PC-9 (cell line): Measurements from ENCODE around the gene FGD5. TPM values are rescaled to one million over a fixed set of nuclear protein-coding genes. Genes with fewer than 3 reads are reported as not detected.

ENCODE experiments used
- Bru-seq: library from RNA; stranded (reverse); fragments of 400-500 nt; gene quantifications from one replicate; lab custom pipeline; 2021; lab: Mats Ljungman, UMichigan
- BruChase-seq, 2 experiments: library from RNA; stranded (reverse); fragments of 400-500 nt; gene quantifications; one replicate each; lab custom pipeline; 2021; lab: Mats Ljungman, UMichigan
- BruUV-seq: library from RNA; stranded (reverse); fragments of 400-500 nt; replicated peaks from 2 replicates; lab custom pipeline; 2021; lab: Mats Ljungman, UMichigan
- CTCF ChIA-PET: fragments of 300-600 bp; sonication (Branson Sonifier 250); formaldehyde crosslinking; loops from one replicate; lab custom pipeline; 2022; ENCODE audit warnings: antibody characterized with exemption; lab: Charles Lee
- POLR2A ChIA-PET: fragments of 300-600 bp; sonication (Branson Sonifier 250); formaldehyde crosslinking; loops from one replicate; lab custom pipeline; 2022; ENCODE audit warnings: antibody characterized with exemption; ENCODE audit not compliant: unreplicated experiment; lab: Charles Lee
- DNase-seq, 2 experiments: peaks; one replicate each; pipeline versions ENCODE4 v3.0.0 to v3.0.0-alpha.2; 2015 to 2022; ENCODE audit warnings: mixed read lengths in 1 of 2
- H2AFZ ChIP-seq: fragments of 200-600 bp; sonication (generic); 2 replicates; pipeline ENCODE4 v1.8.1; 2017; ENCODE audit warnings: antibody characterized with exemption
- H3F3A ChIP-seq: fragments of 200-600 bp; sonication (generic); 2 replicates; pipeline ENCODE4 v1.8.1; 2017; ENCODE audit warnings: antibody characterized with exemption, mild to moderate bottlenecking, low read depth; ENCODE audit not compliant: insufficient read depth
- H3K27ac ChIP-seq: fragments of 200-600 bp; sonication (generic); 2 replicates; pipeline ENCODE4 v1.6.1; 2016; ENCODE audit warnings: mixed run types
- H3K27me3 ChIP-seq: fragments of 200-600 bp; sonication (generic); 2 replicates; pipeline ENCODE4 v1.6.1; 2016; ENCODE audit warnings: low read depth, mixed run types; ENCODE audit not compliant: insufficient read depth
- H3K36me3 ChIP-seq: fragments of 200-600 bp; sonication (generic); 2 replicates; pipeline ENCODE4 v1.6.1; 2016; ENCODE audit warnings: low read depth, mixed run types
- H3K4me1 ChIP-seq: fragments of 200-600 bp; sonication (generic); replicated peaks from 2 replicates; pipeline ENCODE4 v1.6.1; 2016; ENCODE audit warnings: mixed run types; ENCODE audit not compliant: insufficient read depth
- H3K4me2 ChIP-seq: fragments of 200-600 bp; sonication (generic); 2 replicates; pipeline ENCODE4 v1.6.1; 2017; ENCODE audit warnings: mixed run types
- H3K4me3 ChIP-seq: fragments of 200-600 bp; sonication (generic); 2 replicates; pipeline ENCODE4 v1.6.1; 2016; ENCODE audit warnings: mixed run types
- H3K79me2 ChIP-seq: fragments of 200-600 bp; sonication (generic); 2 replicates; pipeline ENCODE4 v1.6.1; 2017; ENCODE audit warnings: low read depth, mixed run types
- H3K9me2 ChIP-seq: fragments of 200-600 bp; sonication (generic); 2 replicates; pipeline ENCODE4 v1.8.1; 2017; ENCODE audit warnings: mild to moderate bottlenecking; ENCODE audit not compliant: insufficient read depth
- H3K9me3 ChIP-seq: fragments of 200-600 bp; sonication (generic); 2 replicates; pipeline ENCODE4 v1.8.1; 2016; ENCODE audit warnings: low read depth; ENCODE audit not compliant: insufficient read depth
- H4K20me1 ChIP-seq: fragments of 200-600 bp; sonication (generic); 2 replicates; pipeline ENCODE4 v1.8.1; 2017; ENCODE audit not compliant: insufficient read depth
- EZH2 ChIP-seq: fragments of 200-600 bp; sonication (generic); IDR thresholded peaks from 2 replicates; pipeline ENCODE4 v1.8.0; 2017; ENCODE audit warnings: antibody characterized with exemption, low read depth
- intact Hi-C: fragments of 100-400 bp; cut with micrococcal nuclease; formaldehyde crosslinking; loops from one replicate; pipeline ENCODE4 v1.10.0; 2022; ENCODE audit not compliant: unreplicated experiment
- long read RNA-seq: library from polyadenylated mRNA; stranded (forward); transcript quantifications from one replicate; pipeline ENCODE4 v2.0.0, GENCODE V29; 2022
- total RNA-seq: library from RNA; stranded (reverse); gene quantifications from 2 replicates; pipeline ENCODE4 v1.2.3, GENCODE V29; 2021
- TF ChIP-seq, protein P1 (sequence below): fragments of 200-600 bp; sonication (generic); conservative IDR thresholded peaks from 2 replicates; pipeline ENCODE4 v1.6.1; 2017; ENCODE audit warnings: mixed run types, antibody characterized with exemption, mild to moderate bottlenecking, moderate library complexity

FGD5 gene
- total RNA-seq (not detected in 2 replicates), Bru-seq, nascent RNA (not detected), BruChase-seq, experiment 1, labeled RNA remaining after a 2-hour chase (not detected), BruChase-seq, experiment 2, labeled RNA remaining after a 6-hour chase (not detected)
- long read RNA-seq = 0 reads

DNA sequence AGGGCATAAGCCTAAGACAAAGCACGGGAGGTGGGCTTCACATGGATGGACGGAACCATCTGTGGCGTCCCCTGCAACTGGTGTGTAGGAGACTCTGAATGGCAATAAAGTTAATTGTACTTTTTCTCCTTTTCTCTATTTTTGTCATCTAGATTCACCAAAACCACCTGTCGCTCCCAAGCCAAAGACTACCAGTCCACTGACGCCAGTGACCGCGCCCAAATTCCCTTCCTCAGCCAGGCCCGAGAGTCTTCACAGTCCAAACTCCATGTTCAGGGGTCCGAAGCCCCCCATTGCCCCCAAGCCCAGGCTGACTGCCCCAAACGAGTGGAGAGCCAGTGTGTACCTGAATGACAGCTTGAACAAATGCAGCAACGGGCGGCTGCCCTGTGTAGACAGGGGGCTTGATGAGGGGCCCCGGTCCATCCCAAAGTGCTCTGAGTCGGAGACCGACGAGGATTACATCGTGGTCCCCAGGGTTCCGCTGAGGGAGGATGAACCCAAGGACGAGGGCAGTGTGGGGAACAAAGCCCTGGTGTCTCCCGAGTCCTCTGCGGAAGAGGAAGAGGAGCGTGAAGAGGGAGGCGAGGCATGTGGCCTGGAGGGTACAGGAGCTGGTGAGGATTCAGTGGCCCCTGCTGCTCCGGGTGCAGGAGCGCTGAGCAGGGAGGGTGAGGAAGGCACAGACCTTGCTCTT, at the start of gene FGD5:
Gene FGD5 (plus strand): TSS at position 159 of the 697 bp plus-strand sequence. CDS start 110 bp downstream, at position 269.
- Histone ChIP-seq H3K79me2 (no peaks in the 10 kb centered on the region), H3K4me1 (no peaks in the 10 kb centered on the region), H3K27me3 (peaks cover 31% of the 10 kb centered on the region; the same call in 1 of the 2 replicates), H3K27ac (no peak within 1 kb of the TSS), H4K20me1 (no peaks in the 10 kb centered on the region), H3K9me2 (no peaks in the 10 kb centered on the region), H2AFZ (no peak within 1 kb of the TSS), H3K4me2 (no peak within 1 kb of the TSS), H3K9me3 (no peaks in the 10 kb centered on the region), H3K4me3 (no peak within 1 kb of the TSS), H3K36me3 (no peaks in the 10 kb centered on the region), H3F3A (no peaks in the 10 kb centered on the region)
- no TSS peak for BruUV-seq
- no peak for TF ChIP-seq EZH2
- TF ChIP-seq, protein P1, sequence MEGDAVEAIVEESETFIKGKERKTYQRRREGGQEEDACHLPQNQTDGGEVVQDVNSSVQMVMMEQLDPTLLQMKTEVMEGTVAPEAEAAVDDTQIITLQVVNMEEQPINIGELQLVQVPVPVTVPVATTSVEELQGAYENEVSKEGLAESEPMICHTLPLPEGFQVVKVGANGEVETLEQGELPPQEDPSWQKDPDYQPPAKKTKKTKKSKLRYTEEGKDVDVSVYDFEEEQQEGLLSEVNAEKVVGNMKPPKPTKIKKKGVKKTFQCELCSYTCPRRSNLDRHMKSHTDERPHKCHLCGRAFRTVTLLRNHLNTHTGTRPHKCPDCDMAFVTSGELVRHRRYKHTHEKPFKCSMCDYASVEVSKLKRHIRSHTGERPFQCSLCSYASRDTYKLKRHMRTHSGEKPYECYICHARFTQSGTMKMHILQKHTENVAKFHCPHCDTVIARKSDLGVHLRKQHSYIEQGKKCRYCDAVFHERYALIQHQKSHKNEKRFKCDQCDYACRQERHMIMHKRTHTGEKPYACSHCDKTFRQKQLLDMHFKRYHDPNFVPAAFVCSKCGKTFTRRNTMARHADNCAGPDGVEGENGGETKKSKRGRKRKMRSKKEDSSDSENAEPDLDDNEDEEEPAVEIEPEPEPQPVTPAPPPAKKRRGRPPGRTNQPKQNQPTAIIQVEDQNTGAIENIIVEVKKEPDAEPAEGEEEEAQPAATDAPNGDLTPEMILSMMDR = no peak
- ChIA-PET CTCF (no interaction called here), POLR2A (no interaction called here)
- intact Hi-C loops = no loop called here
- no peak for DNase-seq

- no peaks in the 10 kb centered on the region for H3K36me3 ChIP-seq
- H3K27me3 ChIP-seq = no peaks in the 10 kb centered on the region; the same call in none of the 2 replicates
- no peak overlapping the region for H3K27ac ChIP-seq
- no peak overlapping the region for H3K4me2 ChIP-seq
- CTCF ChIA-PET = no interaction called here
- POLR2A ChIA-PET = no interaction called here
- BruUV-seq = no TSS peak
- TF ChIP-seq, protein P1 = no peak
- no peak for TF ChIP-seq EZH2
- no peaks in the 10 kb centered on the region for H3F3A ChIP-seq
- no peak for DNase-seq
- no peaks in the 10 kb centered on the region for H3K79me2 ChIP-seq
- H3K9me2 ChIP-seq = no peaks in the 10 kb centered on the region
- H4K20me1 ChIP-seq = no peaks in the 10 kb centered on the region
- no peak overlapping the region for H3K4me3 ChIP-seq
- intact Hi-C loops = no loop called here
- no peaks in the 10 kb centered on the region for H3K4me1 ChIP-seq
- H3K9me3 ChIP-seq = no peaks in the 10 kb centered on the region
- no peak overlapping the region for H2AFZ ChIP-seq
These were observed 49.0 kb upstream of the FGD5 start for GRCh38 chr3:14769544-14770325.

GRCh38 chr3:14770591-14770990, 48.2 kb upstream of the FGD5 start:
- no peaks in the 10 kb centered on the region for H3K4me1 ChIP-seq
- no peak for DNase-seq
- BruUV-seq = no TSS peak
- ChIA-PET CTCF (no interaction called here), POLR2A (no interaction called here)
- H3K4me2 ChIP-seq = no peak overlapping the region
- intact Hi-C loops = no loop called here
- no peak for TF ChIP-seq EZH2
- TF ChIP-seq, protein P1 = no peak
- no peak overlapping the region for H3K27ac ChIP-seq
- no peaks in the 10 kb centered on the region for H3K79me2 ChIP-seq
- no peaks in the 10 kb centered on the region; the same call in none of the 2 replicates for H3K27me3 ChIP-seq
- no peaks in the 10 kb centered on the region for H3K9me2 ChIP-seq
- no peak overlapping the region for H3K4me3 ChIP-seq
- no peaks in the 10 kb centered on the region for H3K36me3 ChIP-seq
- no peak overlapping the region for H2AFZ ChIP-seq
- no peaks in the 10 kb centered on the region for H3F3A ChIP-seq
- no peaks in the 10 kb centered on the region for H4K20me1 ChIP-seq
- no peaks in the 10 kb centered on the region for H3K9me3 ChIP-seq
